Measurements from ENCODE around the gene ELOB.
A peak's percentile ranks its signal among the peaks of the same experiment; 100 is the strongest.

Gene ELOB

GRCh38 chr16:2740476-2740875, 36.6 kb downstream of the ELOB start:
- H3K4me3 ChIP-seq (ENCODE audit: low read depth, low read length), result no peak overlapping the region
- TF ChIP-seq, protein P1, sequence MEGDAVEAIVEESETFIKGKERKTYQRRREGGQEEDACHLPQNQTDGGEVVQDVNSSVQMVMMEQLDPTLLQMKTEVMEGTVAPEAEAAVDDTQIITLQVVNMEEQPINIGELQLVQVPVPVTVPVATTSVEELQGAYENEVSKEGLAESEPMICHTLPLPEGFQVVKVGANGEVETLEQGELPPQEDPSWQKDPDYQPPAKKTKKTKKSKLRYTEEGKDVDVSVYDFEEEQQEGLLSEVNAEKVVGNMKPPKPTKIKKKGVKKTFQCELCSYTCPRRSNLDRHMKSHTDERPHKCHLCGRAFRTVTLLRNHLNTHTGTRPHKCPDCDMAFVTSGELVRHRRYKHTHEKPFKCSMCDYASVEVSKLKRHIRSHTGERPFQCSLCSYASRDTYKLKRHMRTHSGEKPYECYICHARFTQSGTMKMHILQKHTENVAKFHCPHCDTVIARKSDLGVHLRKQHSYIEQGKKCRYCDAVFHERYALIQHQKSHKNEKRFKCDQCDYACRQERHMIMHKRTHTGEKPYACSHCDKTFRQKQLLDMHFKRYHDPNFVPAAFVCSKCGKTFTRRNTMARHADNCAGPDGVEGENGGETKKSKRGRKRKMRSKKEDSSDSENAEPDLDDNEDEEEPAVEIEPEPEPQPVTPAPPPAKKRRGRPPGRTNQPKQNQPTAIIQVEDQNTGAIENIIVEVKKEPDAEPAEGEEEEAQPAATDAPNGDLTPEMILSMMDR (IDR thresholded peaks at IDR 0.05; ENCODE audit: low read depth, low read length), result no peak
- DNase-seq, result no peak

GRCh38 chr16:2739625-2740430, 37.3 kb downstream of the ELOB start:
- TF ChIP-seq, protein P1 (IDR thresholded peaks at IDR 0.05; ENCODE audit: low read depth, low read length), result 0 out of 2 replicates have a peak, but pooled peaks have one; percentile 9
- Histone ChIP-seq H3K27ac (peak overlapping the region; percentile 60), H3K4me3 (ENCODE audit: low read depth, low read length) (no peak overlapping the region), H3K9me3 (ENCODE audit: severe bottlenecking) (no peaks in the 10 kb centered on the region), H3K27me3 (ENCODE audit: insufficient read depth, low read depth, severe bottlenecking) (no peaks in the 10 kb centered on the region), H3K36me3 (no peaks in the 10 kb centered on the region)
- DNase-seq, result no peak

More at GRCh38 chr16:2740476-2740875, 36.6 kb downstream of the ELOB start:
- Histone ChIP-seq H3K27ac (peak overlapping the region; percentile 60), H3K36me3 (no peaks in the 10 kb centered on the region), H3K9me3 (ENCODE audit: severe bottlenecking) (no peaks in the 10 kb centered on the region), H3K27me3 (ENCODE audit: insufficient read depth, low read depth, severe bottlenecking) (no peaks in the 10 kb centered on the region)

GRCh38 chr16:2738615-2739014, 38.5 kb downstream of the ELOB start:
- Histone ChIP-seq H3K36me3 (no peaks in the 10 kb centered on the region), H3K4me3 (ENCODE audit: low read depth, low read length) (no peak overlapping the region), H3K9me3 (ENCODE audit: severe bottlenecking) (no peaks in the 10 kb centered on the region), H3K27me3 (ENCODE audit: insufficient read depth, low read depth, severe bottlenecking) (no peaks in the 10 kb centered on the region), H3K27ac (no peak overlapping the region)
- TF ChIP-seq, protein P1 (IDR thresholded peaks at IDR 0.05; ENCODE audit: low read depth, low read length), result no peak
- no peak for DNase-seq

DNA sequence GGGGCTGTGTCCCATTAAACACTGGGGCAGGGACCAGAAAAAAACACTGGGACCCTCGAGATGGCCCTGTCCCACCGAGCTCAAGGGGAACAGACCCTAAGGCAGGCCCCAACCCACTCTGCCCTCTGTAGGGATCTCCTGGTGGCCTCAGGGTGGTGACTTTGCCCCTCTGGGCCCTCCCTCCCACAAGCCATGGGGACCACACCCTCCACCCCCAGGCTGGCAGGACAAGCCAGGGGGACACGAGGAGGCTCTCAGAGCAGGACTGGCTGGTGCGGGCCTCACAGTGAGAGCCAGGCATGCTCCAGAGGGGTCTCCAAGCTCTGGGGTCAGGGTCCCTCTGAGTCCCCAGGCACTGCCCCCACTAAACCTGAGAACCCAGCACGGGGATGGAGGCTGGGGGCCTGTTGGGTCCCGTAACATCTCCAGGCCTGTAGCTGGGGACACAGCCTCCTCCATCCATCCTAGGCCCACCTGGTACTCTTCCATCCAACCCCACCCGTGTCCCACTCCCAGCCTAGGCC, 39.1 kb downstream of the ELOB start:
- Histone ChIP-seq H3K9me3 (ENCODE audit: severe bottlenecking) (no peaks in the 10 kb centered on the region), H3K36me3 (no peaks in the 10 kb centered on the region), H3K4me3 (ENCODE audit: low read depth, low read length) (no peak overlapping the region), H3K27ac (no peak overlapping the region), H3K27me3 (ENCODE audit: insufficient read depth, low read depth, severe bottlenecking) (no peaks in the 10 kb centered on the region)
- TF ChIP-seq, protein P1 (IDR thresholded peaks at IDR 0.05; ENCODE audit: low read depth, low read length), result no peak
- no peak for DNase-seq

DNA sequence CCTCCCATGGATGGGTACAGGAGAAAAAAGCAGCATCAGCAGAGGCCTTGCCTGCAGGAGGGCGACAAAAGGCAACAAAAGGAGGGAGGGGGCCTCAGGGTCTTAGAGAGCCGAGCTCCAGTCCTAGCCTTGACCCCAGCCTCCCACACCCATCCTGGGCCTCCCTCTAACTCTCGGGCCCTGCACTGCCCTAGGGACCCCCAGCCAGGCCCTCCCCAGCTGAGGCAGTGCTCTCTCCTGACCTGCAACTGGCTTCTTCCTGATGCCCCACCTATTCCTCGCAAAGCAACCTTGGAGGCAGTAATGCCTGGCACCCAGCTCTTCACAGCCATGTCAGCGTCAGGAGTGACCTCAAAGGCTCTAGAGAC, 39.9 kb downstream of the ELOB start:
- Histone ChIP-seq H3K27ac (no peak overlapping the region), H3K9me3 (ENCODE audit: severe bottlenecking) (no peaks in the 10 kb centered on the region), H3K36me3 (no peaks in the 10 kb centered on the region), H3K4me3 (ENCODE audit: low read depth, low read length) (no peak overlapping the region), H3K27me3 (ENCODE audit: insufficient read depth, low read depth, severe bottlenecking) (no peaks in the 10 kb centered on the region)
- TF ChIP-seq, protein P1 (IDR thresholded peaks at IDR 0.05; ENCODE audit: low read depth, low read length), result no peak
- no peak for DNase-seq
